ENCODE results near the gene PEAR1.

The PEAR1 gene, protein sequence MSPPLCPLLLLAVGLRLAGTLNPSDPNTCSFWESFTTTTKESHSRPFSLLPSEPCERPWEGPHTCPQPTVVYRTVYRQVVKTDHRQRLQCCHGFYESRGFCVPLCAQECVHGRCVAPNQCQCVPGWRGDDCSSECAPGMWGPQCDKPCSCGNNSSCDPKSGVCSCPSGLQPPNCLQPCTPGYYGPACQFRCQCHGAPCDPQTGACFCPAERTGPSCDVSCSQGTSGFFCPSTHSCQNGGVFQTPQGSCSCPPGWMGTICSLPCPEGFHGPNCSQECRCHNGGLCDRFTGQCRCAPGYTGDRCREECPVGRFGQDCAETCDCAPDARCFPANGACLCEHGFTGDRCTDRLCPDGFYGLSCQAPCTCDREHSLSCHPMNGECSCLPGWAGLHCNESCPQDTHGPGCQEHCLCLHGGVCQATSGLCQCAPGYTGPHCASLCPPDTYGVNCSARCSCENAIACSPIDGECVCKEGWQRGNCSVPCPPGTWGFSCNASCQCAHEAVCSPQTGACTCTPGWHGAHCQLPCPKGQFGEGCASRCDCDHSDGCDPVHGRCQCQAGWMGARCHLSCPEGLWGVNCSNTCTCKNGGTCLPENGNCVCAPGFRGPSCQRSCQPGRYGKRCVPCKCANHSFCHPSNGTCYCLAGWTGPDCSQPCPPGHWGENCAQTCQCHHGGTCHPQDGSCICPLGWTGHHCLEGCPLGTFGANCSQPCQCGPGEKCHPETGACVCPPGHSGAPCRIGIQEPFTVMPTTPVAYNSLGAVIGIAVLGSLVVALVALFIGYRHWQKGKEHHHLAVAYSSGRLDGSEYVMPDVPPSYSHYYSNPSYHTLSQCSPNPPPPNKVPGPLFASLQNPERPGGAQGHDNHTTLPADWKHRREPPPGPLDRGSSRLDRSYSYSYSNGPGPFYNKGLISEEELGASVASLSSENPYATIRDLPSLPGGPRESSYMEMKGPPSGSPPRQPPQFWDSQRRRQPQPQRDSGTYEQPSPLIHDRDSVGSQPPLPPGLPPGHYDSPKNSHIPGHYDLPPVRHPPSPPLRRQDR

DNA sequence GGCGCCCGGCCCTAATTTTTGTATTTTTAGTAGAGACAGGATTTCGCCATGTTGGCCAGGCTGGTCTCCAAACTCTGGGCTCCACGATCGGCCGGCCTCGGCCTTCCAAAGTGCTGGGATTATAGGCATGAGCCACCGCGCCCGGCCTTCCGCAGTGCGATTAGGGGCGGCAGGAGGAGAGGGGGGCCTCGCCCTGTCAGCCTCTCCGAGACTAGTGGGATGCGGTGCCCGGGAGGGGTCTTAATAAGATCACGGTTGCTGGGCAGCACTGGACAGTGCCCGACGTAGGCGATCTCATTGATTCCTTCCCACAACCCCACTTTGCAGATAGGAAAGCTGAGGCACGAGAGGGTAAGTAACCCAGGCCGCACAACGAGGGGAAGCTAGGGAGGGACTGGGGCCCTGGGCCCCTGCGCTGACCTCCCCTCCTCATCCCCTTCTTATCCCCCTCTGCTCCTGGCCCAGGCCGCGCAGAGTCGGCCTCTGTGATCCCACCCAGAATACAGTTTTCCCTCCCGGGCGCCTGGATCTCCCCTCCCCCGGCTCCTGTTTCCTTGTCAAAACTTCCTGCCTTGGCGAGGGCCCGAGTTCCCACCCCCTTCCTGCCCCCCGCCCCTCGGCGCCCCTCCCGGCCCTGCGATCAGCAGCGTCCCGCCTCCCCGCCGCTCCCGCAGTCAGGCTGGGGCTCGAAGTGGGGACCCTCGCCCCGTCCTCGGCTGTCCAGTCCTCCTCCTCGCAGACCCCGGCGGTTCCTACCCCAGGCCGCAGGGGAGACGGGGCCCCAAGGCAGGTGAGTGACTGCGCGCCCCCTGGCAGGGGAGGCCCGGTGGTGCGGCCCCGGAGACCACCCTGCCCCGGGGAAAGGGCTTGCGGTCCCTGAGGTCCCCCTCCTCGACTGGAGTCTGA lies at the start of gene PEAR1:
PEAR1 (plus strand) TSS at position 671 of the 906 bp plus-strand sequence. CDS start 10,209 bp downstream, outside the sequence.
- DNase-seq (ENCODE audit: low spot score) = no peak

GRCh38 chr1:156844102-156844501 lies 49.4 kb upstream of the PEAR1 start:
- DNase-seq (ENCODE audit: low spot score) = no peak

GRCh38 chr1:156844638-156845037 lies 48.9 kb upstream of the PEAR1 start:
- DNase-seq (ENCODE audit: low spot score) = no peak

DNA sequence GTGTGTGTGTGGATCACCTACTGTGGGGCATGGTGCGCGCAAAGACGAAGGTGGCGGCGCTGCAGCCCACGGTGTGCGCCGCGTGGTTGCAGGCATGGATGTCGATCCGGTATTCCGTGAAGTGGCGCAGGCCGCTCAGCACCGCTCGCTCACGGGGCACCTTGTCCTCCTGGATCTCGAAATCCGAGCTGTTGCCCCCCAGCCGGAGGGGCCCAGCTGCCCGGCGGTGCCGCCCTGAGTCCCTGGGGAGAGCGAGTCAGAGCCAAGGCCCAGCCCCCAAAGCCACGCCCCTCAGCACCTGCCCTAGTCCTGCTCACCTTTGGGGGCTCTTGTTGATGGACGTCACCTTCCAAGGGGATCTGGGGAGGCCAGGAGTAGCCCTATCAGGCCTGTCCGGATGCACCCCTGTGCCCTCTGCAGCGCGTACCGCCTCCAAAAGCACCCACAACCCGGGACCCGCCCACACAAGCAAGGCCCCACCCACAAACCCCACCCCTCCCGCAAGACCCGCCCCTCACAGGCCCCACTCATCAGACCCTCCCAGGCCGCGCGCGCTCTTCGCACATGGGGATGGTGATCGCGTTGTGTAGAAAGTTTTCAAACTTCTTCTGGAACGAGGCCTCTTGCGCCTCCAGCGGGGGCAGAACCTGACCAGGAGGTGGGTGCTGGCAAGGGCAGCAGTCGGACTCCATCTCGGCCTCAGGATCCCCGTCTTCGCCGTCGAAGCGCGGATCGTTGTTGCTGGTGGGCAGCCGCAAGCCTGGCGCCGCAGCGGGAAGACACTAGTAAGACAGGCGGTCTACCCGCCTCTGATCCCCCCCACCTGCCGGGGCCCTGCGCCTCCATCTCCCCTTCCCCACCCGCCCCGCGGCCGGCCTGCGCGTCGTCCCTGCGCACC lies 48.2 kb upstream of the PEAR1 start:
- DNase-seq (ENCODE audit: low spot score) = no peak

DNA sequence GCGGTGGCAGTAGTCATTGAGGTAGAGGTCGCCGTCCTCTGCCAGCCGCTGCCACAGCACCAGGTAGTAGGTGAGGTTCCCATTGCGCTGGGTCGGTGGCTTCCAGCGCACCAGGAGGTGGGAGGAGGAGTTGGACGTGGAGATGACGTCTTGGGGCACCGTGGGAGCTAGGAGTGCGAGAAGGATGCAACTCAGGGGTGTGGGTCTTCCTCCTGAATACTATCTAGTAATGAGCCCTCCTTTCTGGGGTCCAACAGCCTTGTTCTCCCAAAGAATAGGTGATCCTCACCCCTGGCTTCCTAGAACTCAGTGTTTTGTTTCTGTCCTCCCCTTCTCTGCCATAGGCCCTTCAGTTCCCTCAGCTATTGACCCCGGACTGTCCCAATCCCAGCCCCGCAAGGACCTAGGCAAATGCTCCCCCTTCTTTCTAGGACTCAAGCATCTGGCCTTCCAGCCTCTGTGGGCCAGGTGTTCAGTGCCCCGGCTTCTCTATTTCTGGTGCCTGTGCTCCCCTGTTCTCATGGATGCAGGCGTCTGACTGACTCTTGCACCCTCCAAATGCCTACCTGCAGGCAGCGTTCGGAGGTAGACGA lies 47.5 kb upstream of the PEAR1 start:
- DNase-seq (ENCODE audit: low spot score) = no peak

DNA sequence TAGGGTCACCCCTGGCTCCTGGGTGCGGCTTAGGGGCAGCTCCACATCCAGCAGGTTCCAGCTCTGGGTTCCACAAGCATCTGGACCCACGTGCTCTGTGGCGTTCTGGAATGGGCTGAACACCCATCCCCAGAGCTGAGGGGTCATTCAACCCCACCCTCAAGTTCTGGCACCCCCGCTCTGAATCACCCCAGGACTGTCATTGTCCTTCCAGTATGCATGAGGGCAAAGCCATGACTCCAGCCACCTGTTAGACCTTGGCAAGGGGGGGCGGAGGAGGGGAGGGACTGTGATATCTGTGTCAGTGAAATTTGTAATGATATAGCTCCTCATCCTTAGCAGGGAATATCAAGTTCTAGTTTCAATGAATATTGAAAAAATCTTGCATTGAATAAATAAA lies 46.9 kb upstream of the PEAR1 start:
- DNase-seq (ENCODE audit: low spot score) = no peak

GRCh38 chr1:156847591-156848460 lies 45.7 kb upstream of the PEAR1 start:
- no peak for DNase-seq (ENCODE audit: low spot score)

GRCh38 chr1:156848461-156849150 lies 44.9 kb upstream of the PEAR1 start:
- DNase-seq (ENCODE audit: low spot score) = peak; percentile 53

DNA sequence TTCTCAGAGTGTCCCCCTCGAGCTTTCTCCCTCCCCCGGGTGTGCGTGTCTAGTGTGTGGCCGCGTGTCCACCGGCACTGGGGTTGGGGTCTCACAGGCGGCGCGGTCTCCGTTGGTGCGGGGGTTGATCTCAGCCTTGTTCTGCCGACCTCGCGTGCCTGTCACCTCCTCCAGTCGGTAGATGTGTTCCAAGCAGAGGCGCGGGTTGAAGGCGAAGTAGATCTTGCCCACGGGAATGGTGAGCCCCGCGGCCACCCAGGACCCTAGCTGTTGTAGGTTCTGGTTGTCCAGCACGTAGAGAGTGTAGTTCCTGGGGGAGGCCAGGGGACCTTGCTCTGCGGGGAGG lies 44.4 kb upstream of the PEAR1 start:
- DNase-seq (ENCODE audit: low spot score) = no peak

- DNase-seq (ENCODE audit: low spot score) = no peak
Measured at GRCh38 chr1:156851779-156852417, 41.6 kb upstream of the PEAR1 start.

- DNase-seq (ENCODE audit: low spot score) = no peak
Measured at GRCh38 chr1:156852418-156852874, 41.1 kb upstream of the PEAR1 start.

- DNase-seq (ENCODE audit: low spot score) = no peak
Measured at GRCh38 chr1:156853761-156854160, 39.8 kb upstream of the PEAR1 start.

- no peak for DNase-seq (ENCODE audit: low spot score)
Measured at GRCh38 chr1:156854634-156855033, 38.9 kb upstream of the PEAR1 start.

DNA sequence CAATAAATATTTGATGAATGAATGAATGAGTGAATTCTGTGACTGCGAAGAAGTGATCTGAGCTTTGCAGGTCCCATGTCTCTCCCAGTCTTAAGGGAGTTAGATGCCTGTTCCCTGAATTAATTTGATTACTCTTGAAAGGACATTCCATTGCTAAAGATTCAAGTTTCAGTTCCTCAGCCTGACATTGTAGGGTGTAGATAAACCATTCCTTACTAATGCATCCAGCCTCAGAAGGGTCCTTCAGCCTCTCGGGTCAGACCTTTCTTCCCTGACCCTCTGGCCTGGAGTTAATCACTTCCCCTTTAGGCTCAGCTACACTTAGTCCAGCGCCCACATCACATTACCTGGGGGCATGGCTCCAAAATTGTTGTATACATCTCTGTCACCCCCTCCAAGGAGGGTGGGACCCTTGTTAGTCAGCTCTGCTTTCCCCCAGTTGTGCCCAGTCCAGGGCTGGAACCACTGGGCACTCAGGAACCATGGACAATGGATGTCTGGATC lies 37.2 kb upstream of the PEAR1 start:
- DNase-seq (ENCODE audit: low spot score) = no peak

- DNase-seq (ENCODE audit: low spot score) = no peak
Measured at GRCh38 chr1:156857532-156857931, 36.0 kb upstream of the PEAR1 start.

DNA sequence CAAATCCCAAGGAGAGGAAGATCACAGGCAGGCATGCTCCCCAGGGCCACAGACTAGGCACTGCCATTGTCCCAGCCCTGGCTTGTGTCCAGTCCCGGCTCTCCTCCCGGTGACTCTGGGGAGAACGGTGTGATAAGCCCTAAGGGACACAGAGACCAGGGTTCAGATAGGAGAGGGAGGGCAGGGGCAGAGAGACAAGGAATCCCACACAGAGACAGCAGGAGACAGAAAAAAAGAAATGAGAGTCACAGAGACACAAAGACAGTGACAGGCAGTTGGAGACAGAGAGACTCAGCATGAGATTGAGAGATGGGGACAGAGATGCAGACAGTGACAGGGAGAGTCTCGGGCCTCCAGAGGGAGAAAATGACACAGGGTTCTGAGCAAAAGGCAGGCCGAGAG lies 35.0 kb upstream of the PEAR1 start:
- no peak for DNase-seq (ENCODE audit: low spot score)

DNA sequence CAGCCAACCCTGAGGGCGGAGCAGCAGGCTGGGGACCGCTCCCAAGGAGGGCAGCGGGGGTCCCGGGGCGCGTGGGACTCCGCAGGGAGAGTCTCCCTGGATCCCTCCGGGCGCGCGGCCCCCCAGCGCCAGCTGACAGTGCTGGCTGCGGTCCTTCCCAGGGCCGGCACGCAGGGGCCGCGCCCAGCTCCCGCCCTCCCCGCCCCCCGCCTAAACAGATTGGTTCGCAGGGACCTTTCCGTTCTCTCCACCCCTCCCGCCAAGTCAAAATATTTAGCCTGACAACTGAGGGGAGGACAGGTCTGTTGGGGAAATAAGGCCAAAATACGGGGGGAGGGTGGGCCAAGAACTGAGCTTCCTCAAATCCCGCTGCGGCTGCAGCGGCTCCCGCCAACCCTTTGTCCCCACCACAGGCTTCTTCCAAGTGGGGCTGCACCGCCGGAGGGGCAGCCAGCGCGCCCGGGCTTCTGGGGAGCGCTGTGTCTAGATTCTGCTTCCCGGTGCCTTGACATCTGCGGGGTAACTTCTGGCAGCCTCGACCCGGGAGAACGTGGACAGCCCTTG lies 34.5 kb upstream of the PEAR1 start, which contains the start of gene INSRR:
INSRR (minus strand) TSS at position 159 of the 564 bp plus-strand sequence. CDS start 496 bp downstream, outside the sequence.
- DNase-seq (ENCODE audit: low spot score) = no peak
